Measurements from ENCODE around the gene KRT85.

The KRT85 gene

GRCh38 chr12:52390739-52391617 lies 23.7 kb upstream of the KRT85 start:
- Histone ChIP-seq H3K36me3 (ENCODE audit: control insufficient read depth, insufficient read depth, low read length) (no peaks in the 10 kb centered on the region), H3K27me3 (ENCODE audit: control insufficient read depth, insufficient read depth, low read length) (no peaks in the 10 kb centered on the region), H3K4me1 (peaks cover 17% of the 10 kb centered on the region), H3K27ac (no peak overlapping the region), H3K4me3 (ENCODE audit: low read depth, low read length) (no peak overlapping the region), H3K9me3 (ENCODE audit: control insufficient read depth, low read length) (no peaks in the 10 kb centered on the region), H2AFZ (no peak overlapping the region), H3K9ac (no peak overlapping the region), H3K4me2 (ENCODE audit: low read length) (no peak overlapping the region), H3K79me2 (no peaks in the 10 kb centered on the region)
- TF ChIP-seq, protein P1, sequence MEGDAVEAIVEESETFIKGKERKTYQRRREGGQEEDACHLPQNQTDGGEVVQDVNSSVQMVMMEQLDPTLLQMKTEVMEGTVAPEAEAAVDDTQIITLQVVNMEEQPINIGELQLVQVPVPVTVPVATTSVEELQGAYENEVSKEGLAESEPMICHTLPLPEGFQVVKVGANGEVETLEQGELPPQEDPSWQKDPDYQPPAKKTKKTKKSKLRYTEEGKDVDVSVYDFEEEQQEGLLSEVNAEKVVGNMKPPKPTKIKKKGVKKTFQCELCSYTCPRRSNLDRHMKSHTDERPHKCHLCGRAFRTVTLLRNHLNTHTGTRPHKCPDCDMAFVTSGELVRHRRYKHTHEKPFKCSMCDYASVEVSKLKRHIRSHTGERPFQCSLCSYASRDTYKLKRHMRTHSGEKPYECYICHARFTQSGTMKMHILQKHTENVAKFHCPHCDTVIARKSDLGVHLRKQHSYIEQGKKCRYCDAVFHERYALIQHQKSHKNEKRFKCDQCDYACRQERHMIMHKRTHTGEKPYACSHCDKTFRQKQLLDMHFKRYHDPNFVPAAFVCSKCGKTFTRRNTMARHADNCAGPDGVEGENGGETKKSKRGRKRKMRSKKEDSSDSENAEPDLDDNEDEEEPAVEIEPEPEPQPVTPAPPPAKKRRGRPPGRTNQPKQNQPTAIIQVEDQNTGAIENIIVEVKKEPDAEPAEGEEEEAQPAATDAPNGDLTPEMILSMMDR (IDR thresholded peaks at IDR 0.05) = peak; percentile 28

- no peaks in the 10 kb centered on the region for H3K36me3 ChIP-seq (ENCODE audit: control insufficient read depth, insufficient read depth, low read length)
- H3K9me3 ChIP-seq (ENCODE audit: control insufficient read depth, low read length) = no peaks in the 10 kb centered on the region
- H3K4me2 ChIP-seq (ENCODE audit: low read length) = peak overlapping the region; percentile 14
- H3K4me3 ChIP-seq (ENCODE audit: low read depth, low read length) = no peak overlapping the region
- H3K4me1 ChIP-seq = peaks cover 17% of the 10 kb centered on the region
- no peak overlapping the region for H3K27ac ChIP-seq
- H3K79me2 ChIP-seq = no peaks in the 10 kb centered on the region
- H2AFZ ChIP-seq = no peak overlapping the region
- H3K27me3 ChIP-seq (ENCODE audit: control insufficient read depth, insufficient read depth, low read length) = no peaks in the 10 kb centered on the region
- TF ChIP-seq, protein P1 (IDR thresholded peaks at IDR 0.05) = no peak
- H3K9ac ChIP-seq = no peak overlapping the region
Measured at GRCh38 chr12:52389313-52390207, 22.3 kb upstream of the KRT85 start.

DNA sequence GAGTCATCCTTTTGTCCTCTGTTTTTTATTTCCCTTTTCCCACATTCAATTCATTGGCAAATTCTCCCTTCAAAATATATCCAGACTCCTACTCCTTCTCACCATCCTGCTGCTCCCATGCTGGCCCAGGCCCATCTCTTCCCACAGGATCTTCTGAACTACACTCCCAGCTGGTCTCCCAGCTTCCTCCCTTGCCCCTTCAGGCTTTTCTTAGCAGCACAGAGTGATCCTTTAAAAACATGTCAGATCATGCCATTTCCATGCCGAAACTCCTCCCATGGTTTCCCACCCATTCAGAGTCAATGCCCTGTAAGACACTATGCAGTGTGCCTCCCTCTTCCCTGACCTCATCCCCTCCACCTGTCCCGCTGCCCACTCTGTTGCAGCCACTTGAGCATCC lies 20.6 kb upstream of the KRT85 start:
- H3K27me3 ChIP-seq (ENCODE audit: control insufficient read depth, insufficient read depth, low read length) = no peaks in the 10 kb centered on the region
- no peak overlapping the region for H3K9ac ChIP-seq
- H3K9me3 ChIP-seq (ENCODE audit: control insufficient read depth, low read length) = no peaks in the 10 kb centered on the region
- no peaks in the 10 kb centered on the region for H3K36me3 ChIP-seq (ENCODE audit: control insufficient read depth, insufficient read depth, low read length)
- no peak overlapping the region for H2AFZ ChIP-seq
- H3K27ac ChIP-seq = no peak overlapping the region
- H3K4me3 ChIP-seq (ENCODE audit: low read depth, low read length) = no peak overlapping the region
- no peaks in the 10 kb centered on the region for H3K79me2 ChIP-seq
- TF ChIP-seq, protein P1 (IDR thresholded peaks at IDR 0.05) = no peak
- H3K4me2 ChIP-seq (ENCODE audit: low read length) = no peak overlapping the region
- peaks cover 17% of the 10 kb centered on the region for H3K4me1 ChIP-seq

DNA sequence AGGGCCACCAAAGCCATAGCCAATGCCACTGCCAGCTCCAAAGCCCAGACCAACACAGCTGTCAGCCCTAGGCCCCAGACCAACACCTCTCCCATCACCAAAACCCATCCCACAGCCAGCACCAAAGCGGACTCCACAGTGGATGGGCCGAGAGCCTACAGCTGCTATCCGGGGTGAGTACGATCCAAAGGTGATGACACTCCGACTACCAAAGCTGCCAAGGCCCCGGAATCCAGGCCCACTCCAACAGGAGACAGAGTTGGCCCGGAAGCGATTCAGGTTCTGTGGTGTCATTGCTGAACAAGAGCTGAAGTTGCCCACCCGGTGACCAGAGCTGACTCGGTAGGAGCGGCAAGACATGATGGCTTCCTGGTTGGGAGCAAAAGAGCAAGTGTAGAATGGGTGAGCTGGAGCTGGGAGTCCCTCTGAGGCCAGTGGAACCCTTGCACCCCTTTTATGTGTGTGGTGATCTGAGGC lies 18.0 kb upstream of the KRT85 start, which contains the start of gene KRT84:
KRT84 (minus strand) TSS at position 427 of the 477 bp plus-strand sequence; CDS start at position 360, 67 bp downstream.
- Histone ChIP-seq H3K4me1 (peaks cover 9% of the 10 kb centered on the region), H3K4me3 (ENCODE audit: low read depth, low read length) (no peak within 1 kb of the TSS), H2AFZ (no peak within 1 kb of the TSS), H3K36me3 (ENCODE audit: control insufficient read depth, insufficient read depth, low read length) (no peaks in the 10 kb centered on the region), H3K9me3 (ENCODE audit: control insufficient read depth, low read length) (no peaks in the 10 kb centered on the region), H3K27me3 (ENCODE audit: control insufficient read depth, insufficient read depth, low read length) (no peaks in the 10 kb centered on the region), H3K9ac (no peak within 1 kb of the TSS), H3K79me2 (no peaks in the 10 kb centered on the region), H3K27ac (no peak within 1 kb of the TSS), H3K4me2 (ENCODE audit: low read length) (no peak within 1 kb of the TSS)
- TF ChIP-seq, protein P1 (IDR thresholded peaks at IDR 0.05) = no peak
